H1 (cell line): ENCODE data around the gene CRISPLD2. TPM values are rescaled to one million over a fixed set of nuclear protein-coding genes. Genes with fewer than 3 reads are reported as not detected.

Experiments
- CTCF ChIA-PET: fragments of 300-600 bp; sonication (Branson Sonifier 250); formaldehyde crosslinking; loops from one replicate; lab custom pipeline; 2021; ENCODE audit not compliant: partially characterized antibody; lab: Charles Lee
- POLR2A ChIA-PET: fragments of 300-600 bp; sonication (Branson Sonifier 250); formaldehyde crosslinking; loops from one replicate; lab custom pipeline; 2021; ENCODE audit warnings: inconsistent platforms; ENCODE audit not compliant: partially characterized antibody; lab: Charles Lee
- DNase-seq, 2 experiments: peaks; one replicate each; pipeline versions ENCODE4 v3.0.0 to v3.0.0-alpha.2; 2010 to 2022; ENCODE audit warnings: low spot score in 2 of 2, low read depth in 1 of 2, mixed read lengths in 1 of 2
- FAIRE-seq: peaks from 2 replicates; lab custom pipeline; 2011; peaks lifted over from hg19 to GRCh38; lab: Jason Lieb, UNC
- H2AFZ ChIP-seq: 2 replicates; pipeline ENCODE4 v1.8.1; 2012; ENCODE audit warnings: low read length, inconsistent platforms
- H2AK5ac ChIP-seq: 2 replicates; pipeline ENCODE4 v1.6.1; 2013; ENCODE audit warnings: low read depth, low read length
- H2BK120ac ChIP-seq: replicated peaks from 2 replicates; pipeline ENCODE3; 2013; ENCODE audit warnings: low read depth, low read length, inconsistent platforms
- H2BK12ac ChIP-seq: 2 replicates; pipeline ENCODE4 v1.6.1; 2013; ENCODE audit warnings: low read depth, low read length
- H2BK15ac ChIP-seq: 2 replicates; pipeline ENCODE4 v1.6.1; 2013; ENCODE audit warnings: low read length
- H2BK20ac ChIP-seq: 2 replicates; pipeline ENCODE4 v1.6.1; 2013; ENCODE audit warnings: low read length
- H2BK5ac ChIP-seq: 2 replicates; pipeline ENCODE4 v1.6.1; 2013; ENCODE audit warnings: low read depth, low read length
- H3K14ac ChIP-seq: 2 replicates; pipeline ENCODE4 v1.6.1; 2013; ENCODE audit warnings: inconsistent platforms; ENCODE audit not compliant: insufficient read length
- H3K18ac ChIP-seq: 2 replicates; pipeline ENCODE4 v1.6.1; 2013; ENCODE audit warnings: low read length; ENCODE audit errors: extremely low read depth
- H3K23ac ChIP-seq: 2 replicates; pipeline ENCODE4 v1.6.1; 2013; ENCODE audit warnings: inconsistent platforms; ENCODE audit not compliant: insufficient read length
- H3K23me2 ChIP-seq: 2 replicates; pipeline ENCODE4 v1.6.1; 2013; ENCODE audit warnings: low read depth, low read length
- H3K27ac ChIP-seq: 2 replicates; pipeline ENCODE4 v1.6.1; 2011; ENCODE audit warnings: low read depth, low read length, inconsistent platforms
- H3K27me3 ChIP-seq, 4 experiments: replicated peaks in 1 of 4; 1 replicate in 1 of 4; 2 replicates in 3 of 4; pipeline versions ENCODE4 v1.6.1 to v1.8.1; 2011 to 2013; ENCODE audit warnings: low read length in 3 of 4, mild to moderate bottlenecking in 3 of 4, inconsistent platforms in 2 of 4, mixed read lengths in 2 of 4, moderate library complexity in 1 of 4; ENCODE audit not compliant: control insufficient read depth in 3 of 4, insufficient read depth in 3 of 4; ENCODE audit errors: extremely low read depth in 1 of 4
- H3K36me3 ChIP-seq, 4 experiments: 2 replicates each; pipeline versions ENCODE4 v1.6.1 to v1.8.1; 2011 to 2013; ENCODE audit warnings: mild to moderate bottlenecking in 4 of 4, low read length in 3 of 4, moderate library complexity in 2 of 4, control low read depth in 1 of 4, inconsistent platforms in 1 of 4; ENCODE audit not compliant: insufficient read depth in 4 of 4, control insufficient read depth in 2 of 4
- H3K4ac ChIP-seq: replicated peaks from 2 replicates; pipeline ENCODE3; 2013; ENCODE audit warnings: low read length, low read depth, mixed read lengths, inconsistent platforms; ENCODE audit not compliant: insufficient read length
- H3K4me1 ChIP-seq, 4 experiments: replicated peaks in 1 of 4; 1 replicate in 1 of 4; 2 replicates in 3 of 4; pipeline versions ENCODE4 v1.6.1 to v1.8.1; 2011 to 2013; ENCODE audit warnings: low read length in 3 of 4, inconsistent platforms in 2 of 4, mixed read lengths in 1 of 4; ENCODE audit not compliant: insufficient read depth in 4 of 4, control insufficient read depth in 3 of 4
- H3K4me2 ChIP-seq, 2 experiments: 2 replicates each; pipeline versions ENCODE4 v1.6.1 to v1.8.1; 2011 to 2013; ENCODE audit warnings: low read depth in 2 of 2, low read length in 2 of 2, control low read depth in 1 of 2, inconsistent platforms in 1 of 2, mild to moderate bottlenecking in 1 of 2; ENCODE audit not compliant: insufficient read depth in 1 of 2
- H3K4me3 ChIP-seq, 4 experiments: fragments of 200-600, 300-600 bp in 1 of 4; sonication (generic), shearing (Covaris generic), sonication (Bioruptor Twin) in 1 of 4; 2 replicates each; pipeline versions ENCODE4 v1.5.1 to v1.8.1; 2011 to 2016; ENCODE audit warnings: low read length in 4 of 4, low read depth in 3 of 4, control low read depth in 2 of 4, inconsistent platforms in 2 of 4, mild to moderate bottlenecking in 2 of 4, mixed read lengths in 1 of 4, moderate library complexity in 1 of 4; ENCODE audit not compliant: insufficient read depth in 2 of 4; ENCODE audit errors: extremely low read depth in 1 of 4
- H3K56ac ChIP-seq: replicated peaks from 2 replicates; pipeline ENCODE3; 2013; ENCODE audit warnings: low read depth, mild to moderate bottlenecking, mixed read lengths, low read length, inconsistent platforms; ENCODE audit not compliant: insufficient read length
- H3K79me1 ChIP-seq: 2 replicates; pipeline ENCODE4 v1.6.1; 2013; ENCODE audit warnings: low read depth, low read length, control low read depth
- H3K79me2 ChIP-seq, 2 experiments: 2 replicates each; pipeline versions ENCODE4 v1.6.1 to v1.8.1; 2012 to 2013; ENCODE audit warnings: low read length in 2 of 2, mild to moderate bottlenecking in 2 of 2, inconsistent platforms in 1 of 2; ENCODE audit not compliant: insufficient read depth in 2 of 2, control insufficient read depth in 1 of 2
- H3K9ac ChIP-seq, 4 experiments: replicated peaks in 1 of 4; 1 replicate in 1 of 4; 2 replicates in 3 of 4; pipeline versions ENCODE4 v1.6.1 to v1.8.1; 2011 to 2013; ENCODE audit warnings: low read depth in 3 of 4, low read length in 3 of 4, control low read depth in 2 of 4, mild to moderate bottlenecking in 2 of 4, moderate library complexity in 2 of 4, inconsistent platforms in 1 of 4; ENCODE audit errors: extremely low read depth in 1 of 4
- H3K9me3 ChIP-seq, 2 experiments: 2 replicates each; pipeline versions ENCODE4 v1.6.1 to v1.8.1; 2012 to 2013; ENCODE audit warnings: mild to moderate bottlenecking in 2 of 2, moderate library complexity in 2 of 2, control low read depth in 1 of 2, inconsistent platforms in 1 of 2, low read depth in 1 of 2, low read length in 1 of 2, mixed read lengths in 1 of 2; ENCODE audit not compliant: insufficient read depth in 2 of 2
- H4K20me1 ChIP-seq, 2 experiments: replicated peaks in 1 of 2; 2 replicates each; pipeline versions ENCODE3 to v1.8.1; 2011 to 2013; ENCODE audit warnings: inconsistent platforms in 2 of 2, low read length in 2 of 2, mild to moderate bottlenecking in 1 of 2; ENCODE audit not compliant: insufficient read depth in 2 of 2, control insufficient read depth in 1 of 2
- H4K5ac ChIP-seq: 2 replicates; pipeline ENCODE4 v1.6.1; 2013; ENCODE audit warnings: low read length, low read depth, mixed read lengths, inconsistent platforms; ENCODE audit not compliant: insufficient read length
- H4K8ac ChIP-seq: 2 replicates; pipeline ENCODE4 v1.8.0; 2013; ENCODE audit warnings: mild to moderate bottlenecking, moderate library complexity, low read length, inconsistent platforms; ENCODE audit not compliant: insufficient read depth; ENCODE audit errors: extremely low read depth
- H4K91ac ChIP-seq: replicated peaks from 2 replicates; pipeline ENCODE3; 2013; ENCODE audit warnings: low read length, mixed read lengths, inconsistent platforms; ENCODE audit not compliant: insufficient read length
- CBX5 ChIP-seq: fragments of 300-800, 300-1000 bp; sonication (generic); IDR thresholded peaks from 2 replicates; pipeline ENCODE4 v1.7.1; 2016; ENCODE audit warnings: antibody characterized with exemption, low read length, low read depth
- CHD1 ChIP-seq: IDR thresholded peaks from 2 replicates; pipeline ENCODE4 v1.6.1; 2012; ENCODE audit warnings: low read depth, low read length, improper control_type of control experiment
- TAF1 ChIP-seq: IDR thresholded peaks from 2 replicates; pipeline ENCODE4 v1.6.1; 2011; ENCODE audit warnings: mild to moderate bottlenecking, low read depth, low read length
- WGBS, 2 experiments: shearing (Covaris generic) in 1 of 2; methylation state at CpG; one replicate each; pipeline versions ENCODE4 v1.1.6 to v1.1.7; 2013 to 2015; ENCODE audit warnings: low lambda C conversion rate in 2 of 2, mixed read lengths in 2 of 2, inconsistent platforms in 1 of 2, low coverage in 1 of 2, missing lambda C conversion rate in 1 of 2; ENCODE audit not compliant: insufficient replicate concordance in 2 of 2, insufficient coverage in 1 of 2, insufficient read length in 1 of 2; ENCODE audit errors: extremely low coverage in 1 of 2, missing lambda C conversion rate in 1 of 2; 5-methylcytosine and 5-hydroxymethylcytosine counted together
- polyA plus RNA-seq, 7 experiments: library from polyadenylated mRNA; depleted of rRNA in 3 of 7; stranded (reverse) in 5 of 7; unstranded in 2 of 7; fragments of >200 nt in 5 of 7; fragments of 200-250 nt in 2 of 7; gene quantifications; 1 replicate in 5 of 7; 2 replicates in 1 of 7; 4 replicates in 1 of 7; pipeline versions ENCODE4 v1.2.1 to v1.2.3, GENCODE V29; 2011 to 2013; ENCODE audit warnings: missing spikeins in 2 of 7, mixed read lengths in 2 of 7
- total RNA-seq: library from RNA; stranded (reverse); fragmentation: NEBNext Ultra II Directional; extraction: Animal tissue kit (Norgen Biotek cat#: 25700); gene quantifications from 2 replicates; pipeline ENCODE4 v1.2.1, GENCODE V29; 2021

CRISPLD2 gene
- total and polyA plus RNA-seq, 2 of the 8 experiments (the other 6 are each of a cell fraction or from before 2014, with no cell fraction given), result 2.7 to 5.1 TPM

- Histone ChIP-seq H2BK20ac (no peak overlapping the region), H2BK5ac (no peak overlapping the region), H3K23me2 (no peaks in the 10 kb centered on the region), H3K27ac (no peak overlapping the region), H2AK5ac (no peak overlapping the region), H2BK15ac (no peak overlapping the region), H4K8ac (no peak overlapping the region), H2AFZ (no peak overlapping the region), H3K36me3 (peaks cover 14 to 61% (median 47%) of the 10 kb centered on the region in 4 experiments), H4K20me1 (peaks cover under 1 to 3% of the 10 kb centered on the region in 2 experiments), H3K27me3 (no peaks in the 10 kb centered on the region), H3K9ac (no peak overlapping the region), H3K4me3 (no peak overlapping the region), H3K23ac (no peak overlapping the region), H3K56ac (no peak overlapping the region), H2BK120ac (no peak overlapping the region), H3K9me3 (no peaks in the 10 kb centered on the region), H2BK12ac (no peak overlapping the region), H3K79me1 (no peaks in the 10 kb centered on the region; the same call in 1 of the 2 replicates), H3K18ac (no peak overlapping the region), H4K5ac (no peak overlapping the region), H3K4me1 (no peaks in the 10 kb centered on the region), H3K14ac (no peak overlapping the region), H3K4ac (no peak overlapping the region), H3K79me2 (peaks cover 0 to 7% of the 10 kb centered on the region in 2 experiments; a peak in 1 of 4 replicates), H3K4me2 (no peak overlapping the region), H4K91ac (no peak overlapping the region)
- WGBS, 2 experiments, result 95% methylated on average over 4 of the region's 4 CpGs; no CpG with 5 or more reads in 1 of the 2 experiments
- ChIA-PET POLR2A (no interaction called here), CTCF (interaction anchor here (1.4 to 2.1 kb wide), 2 partner anchors 22 to 197 kb away, joined by 5 to 8 read pairs; no protein-coding TSS in a partner anchor)
- DNase-seq, result no peak
- no peak for FAIRE-seq
- no peak for TF ChIP-seq CHD1
- TF ChIP-seq CBX5, result no peak
- TF ChIP-seq TAF1, result no peak
Measured at GRCh38 chr16:84774810-84775209, 45.0 kb upstream of the CRISPLD2 start.
